ENCODE measurements around the gene DPF3.

GRCh38 chr14:72610096-72610830, 283.6 kb downstream of the DPF3 start:
- TF ChIP-seq CTCF (conservative IDR thresholded peaks at IDR 0.05): no peak
- TF ChIP-seq EZH2 (IDR thresholded peaks at IDR 0.05; ENCODE audit: low read depth): no peak
